GM18861 (cell line): ENCODE data around the gene SLC1A2.

Experiments
- ATAC-seq: cut with Tn5 transposase; IDR thresholded peaks from one replicate; pipeline ENCODE4 v1.9.1; 2021; ENCODE audit not compliant: unreplicated experiment

Gene SLC1A2

DNA sequence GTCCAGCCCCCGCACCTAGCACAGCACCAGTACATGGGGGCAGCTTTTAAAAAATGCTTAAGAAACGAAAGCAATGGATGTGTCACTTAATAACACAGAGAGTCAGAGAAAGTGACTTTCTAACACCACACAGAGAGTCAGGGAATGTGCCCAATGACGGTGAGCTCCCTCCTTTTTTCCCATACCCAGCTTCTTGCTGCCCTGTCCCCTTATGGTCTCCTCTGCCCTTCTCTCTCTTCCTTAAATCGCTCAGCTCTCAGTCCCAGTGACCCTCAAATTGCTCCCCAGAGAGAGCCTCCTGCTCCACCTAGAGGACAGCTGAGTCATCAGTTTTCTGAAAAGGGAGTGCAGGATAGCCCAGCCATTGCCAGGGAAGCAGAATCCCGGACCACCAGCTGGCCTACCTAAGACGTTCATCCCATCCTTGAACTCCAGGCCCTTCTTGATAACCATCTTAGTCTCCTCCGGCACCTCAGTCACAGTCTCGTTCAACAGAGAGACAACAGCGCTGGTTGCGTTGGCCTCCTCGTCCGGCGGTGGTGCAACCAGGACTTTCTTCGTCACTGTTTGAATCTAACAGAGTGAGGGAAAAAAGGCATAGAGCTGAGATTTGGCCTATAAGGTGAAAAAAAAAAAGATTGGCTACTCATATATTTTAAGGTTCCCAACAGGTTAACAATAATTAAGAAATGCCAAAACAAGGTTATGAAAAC, 113.5 kb downstream of the SLC1A2 start:
- ATAC-seq = peak; percentile 54

GRCh38 chr11:35304900-35305460, 114.4 kb downstream of the SLC1A2 start:
- no peak for ATAC-seq

DNA sequence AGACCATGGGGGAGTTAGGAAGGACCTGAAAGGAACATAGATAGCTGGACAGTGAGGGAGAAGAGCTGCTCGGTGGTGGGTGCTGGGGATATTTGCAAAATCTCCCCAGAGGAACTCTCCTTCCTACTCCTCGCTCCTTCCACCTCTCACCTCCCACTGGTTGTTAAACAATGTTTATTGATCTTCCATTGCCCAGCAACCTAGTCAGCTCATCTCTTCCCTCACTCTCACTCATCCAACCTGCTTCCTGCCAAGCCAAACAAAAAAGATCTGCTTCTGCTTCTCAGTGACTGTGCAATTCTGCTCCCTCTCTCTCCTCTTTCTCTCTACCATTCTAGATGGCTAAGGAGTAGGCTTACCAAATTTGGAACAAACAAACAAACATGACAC, 115.0 kb downstream of the SLC1A2 start:
- no peak for ATAC-seq

- no peak for ATAC-seq
Measured at GRCh38 chr11:35303596-35304385, 115.6 kb downstream of the SLC1A2 start.

GRCh38 chr11:35302398-35302797, 117.0 kb downstream of the SLC1A2 start:
- no peak for ATAC-seq

DNA sequence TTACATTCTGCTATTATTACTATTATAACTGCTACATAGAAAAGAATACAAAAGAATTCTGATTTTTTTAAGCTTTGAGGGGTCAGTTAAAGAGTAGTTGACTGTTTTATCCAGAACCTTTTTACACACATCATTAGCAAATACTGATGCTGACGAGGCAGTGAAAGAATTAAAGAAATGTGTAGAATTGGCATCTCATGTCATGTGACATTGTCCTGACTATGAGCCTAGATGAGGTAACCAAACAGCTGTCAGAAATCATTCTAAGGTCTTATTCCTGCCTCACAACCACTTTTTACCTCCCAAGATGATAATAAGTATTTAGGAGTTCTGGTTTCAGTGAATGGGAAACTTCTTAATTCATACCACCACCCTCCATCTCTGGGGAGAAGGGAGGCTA, 121.0 kb downstream of the SLC1A2 start:
- no peak for ATAC-seq

GRCh38 chr11:35295751-35296150, 123.6 kb downstream of the SLC1A2 start:
- no peak for ATAC-seq

DNA sequence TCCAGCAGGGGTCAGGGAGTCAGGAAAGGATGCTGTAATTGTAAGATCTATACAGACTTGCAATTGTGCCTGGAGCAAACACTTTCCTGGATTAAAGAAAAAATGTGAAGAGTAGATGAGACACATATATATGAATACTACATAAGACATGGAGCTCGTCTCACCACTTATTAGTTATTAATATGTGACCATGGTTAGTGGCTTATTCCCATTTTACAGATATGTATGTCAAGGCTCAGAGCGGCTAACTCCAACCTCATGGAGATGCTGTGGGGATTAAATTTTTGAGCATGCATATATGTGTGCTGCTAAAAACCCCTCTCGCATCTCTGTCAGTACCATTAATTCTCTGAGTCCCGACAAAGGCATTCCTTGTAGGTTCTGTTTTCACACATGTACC, 125.7 kb downstream of the SLC1A2 start:
- ATAC-seq = no peak

GRCh38 chr11:35293035-35293434, 126.3 kb downstream of the SLC1A2 start:
- ATAC-seq = no peak

- no peak for ATAC-seq
Measured at GRCh38 chr11:35292279-35292678, 127.1 kb downstream of the SLC1A2 start.

DNA sequence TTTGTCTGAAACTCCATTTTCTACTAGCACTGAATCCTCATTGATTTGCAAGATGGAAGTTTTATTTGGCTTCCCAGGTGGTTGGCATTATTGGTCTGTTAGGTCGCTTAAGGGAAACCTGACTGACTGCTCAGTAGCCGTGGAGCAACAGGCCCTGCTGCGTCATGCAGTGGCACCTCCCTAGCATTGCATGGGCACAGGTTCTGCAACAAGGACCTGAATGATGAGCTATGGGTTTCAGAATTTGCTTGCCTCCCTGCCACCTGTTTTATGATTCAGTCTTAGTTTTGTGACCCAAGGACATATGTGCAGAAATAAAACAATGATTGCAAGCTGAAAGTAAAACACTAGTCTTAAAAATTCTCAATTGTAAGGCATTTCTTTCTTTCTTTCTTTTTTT, 128.5 kb downstream of the SLC1A2 start:
- no peak for ATAC-seq

GRCh38 chr11:35289821-35290220, 129.5 kb downstream of the SLC1A2 start:
- ATAC-seq = no peak

DNA sequence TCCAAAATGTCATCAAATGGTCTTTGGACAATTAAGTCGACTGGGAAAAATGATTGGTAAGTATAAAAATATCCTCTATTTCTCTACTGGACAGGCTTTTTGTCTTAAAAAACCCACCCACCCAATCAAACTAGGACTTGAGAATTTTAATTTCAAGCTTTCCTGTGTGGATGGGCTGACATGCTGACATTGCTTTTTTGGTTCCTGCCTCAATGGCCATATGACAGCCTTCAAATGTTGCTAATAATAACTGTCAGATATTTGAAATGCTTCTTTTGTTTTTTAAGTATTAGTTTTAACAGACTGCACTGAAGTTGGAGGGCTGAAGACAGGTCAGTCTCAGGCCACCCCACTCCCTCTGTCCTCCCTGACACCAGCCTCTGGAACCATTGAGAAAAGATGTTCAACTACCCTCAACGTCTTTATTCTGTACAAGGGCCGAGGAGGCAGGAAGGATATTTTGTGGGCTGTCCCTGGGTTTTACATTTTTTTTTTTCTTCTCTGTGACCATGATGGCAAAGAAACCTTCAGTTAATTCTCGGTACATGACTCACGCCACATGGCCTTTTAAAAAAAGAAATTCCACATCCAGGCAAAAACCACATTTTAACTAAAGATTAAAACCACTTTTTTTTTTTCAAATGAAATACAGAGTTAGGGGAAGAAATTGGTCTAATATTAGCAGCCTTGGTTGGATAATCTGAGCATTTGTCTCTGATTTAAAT, 130.4 kb downstream of the SLC1A2 start:
- ATAC-seq = no peak

DNA sequence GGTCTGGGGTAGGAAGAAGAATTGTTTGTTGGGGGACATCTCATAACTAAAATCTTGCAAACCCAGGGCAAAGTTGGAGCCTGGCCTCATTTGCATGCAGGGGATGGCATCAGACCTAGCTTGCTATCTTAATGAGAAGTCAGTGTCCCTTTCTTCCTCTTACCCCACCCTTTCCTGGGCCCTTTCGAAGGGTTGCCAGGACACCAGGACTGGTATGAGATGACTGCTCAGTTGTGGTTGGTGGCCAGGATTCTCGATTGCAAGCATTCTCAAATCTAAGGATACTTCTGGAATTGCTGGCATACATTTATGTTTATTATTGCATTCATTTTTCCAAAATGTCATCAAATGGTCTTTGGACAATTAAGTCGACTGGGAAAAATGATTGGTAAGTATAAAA, 131.0 kb downstream of the SLC1A2 start:
- no peak for ATAC-seq

GRCh38 chr11:35287344-35287890, 131.9 kb downstream of the SLC1A2 start:
- no peak for ATAC-seq

DNA sequence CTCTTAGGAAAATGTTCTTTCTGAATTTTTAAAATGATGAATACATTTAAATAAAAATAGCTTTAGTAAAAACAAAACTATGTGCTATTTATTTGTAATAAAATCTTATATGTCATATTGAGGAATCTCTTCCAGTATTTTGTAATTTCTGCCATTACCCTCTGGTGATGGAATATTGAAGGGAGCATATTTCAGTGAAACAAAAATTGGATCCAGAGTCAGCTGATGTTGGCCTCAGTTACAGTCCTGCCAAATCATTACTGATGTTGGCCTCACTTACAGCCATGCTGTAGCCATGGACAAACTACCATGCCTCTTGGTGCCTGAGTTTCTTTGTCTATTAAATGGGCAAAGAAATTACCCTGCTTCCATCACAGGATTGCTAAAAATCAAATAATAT, 133.2 kb downstream of the SLC1A2 start:
- ATAC-seq = no peak

DNA sequence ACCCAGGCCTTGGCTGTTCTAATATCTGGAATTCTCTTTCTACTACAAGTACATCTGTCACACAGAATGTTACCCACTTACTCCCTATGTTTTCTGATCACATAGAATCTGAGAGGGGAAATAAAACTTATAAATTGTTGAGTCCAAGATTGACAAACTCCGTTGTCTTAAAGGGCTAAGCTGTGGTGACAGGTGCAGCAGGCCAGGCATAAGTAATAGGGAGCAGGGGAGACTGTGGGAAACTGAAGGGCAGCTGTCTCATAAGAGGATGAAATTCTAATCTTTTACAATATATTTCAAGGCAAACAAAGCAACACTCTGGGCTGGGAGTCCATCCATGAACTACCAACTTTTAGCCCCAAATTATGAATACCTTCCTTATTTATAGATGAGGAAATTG, 133.9 kb downstream of the SLC1A2 start:
- ATAC-seq = no peak

- no peak for ATAC-seq
Measured at GRCh38 chr11:35282221-35282882, 137.0 kb downstream of the SLC1A2 start.

DNA sequence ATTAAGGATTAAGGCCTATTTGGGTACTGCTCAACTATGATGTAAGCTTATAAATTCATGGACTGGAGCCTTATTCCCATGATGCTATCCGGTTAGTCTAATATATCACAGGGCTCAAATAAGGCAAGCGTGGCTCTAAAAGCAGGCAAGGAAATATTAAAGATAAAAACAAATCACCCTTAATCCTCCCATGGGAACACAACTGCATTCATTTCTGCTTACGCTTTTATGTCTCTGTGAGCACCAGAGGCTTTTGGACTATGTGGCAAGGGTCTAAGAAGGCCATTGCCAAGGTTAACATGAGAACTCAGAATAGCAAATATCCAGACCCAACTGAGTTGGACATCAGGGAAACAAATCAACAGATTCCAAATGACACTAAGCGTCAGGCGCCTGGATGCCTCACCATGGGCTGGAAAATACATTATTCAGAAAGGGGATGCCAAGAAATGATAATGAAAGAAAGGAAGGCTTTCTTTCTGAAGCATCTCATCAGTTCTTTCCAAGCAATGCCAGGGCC, 138.1 kb downstream of the SLC1A2 start:
- ATAC-seq = no peak

- no peak for ATAC-seq
Measured at GRCh38 chr11:35280727-35281126, 138.6 kb downstream of the SLC1A2 start.

DNA sequence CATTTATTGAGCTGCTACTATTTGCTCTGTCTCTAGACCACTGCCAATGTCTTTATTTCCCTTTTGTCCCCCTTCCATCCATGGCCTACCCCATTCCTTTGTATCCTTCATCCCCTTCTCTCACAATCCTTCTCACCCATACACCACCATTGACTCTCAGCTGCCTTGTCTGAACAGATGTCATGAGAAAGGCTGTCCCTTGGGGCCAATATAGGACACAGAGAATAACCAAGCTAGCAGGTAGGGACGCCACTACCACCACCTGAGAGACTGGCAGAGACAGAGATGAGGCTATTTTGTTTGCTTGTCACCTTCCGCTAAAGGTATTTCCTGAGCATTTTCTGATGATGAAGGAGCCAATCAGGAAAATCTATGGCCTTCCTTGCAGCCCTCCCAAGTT, 141.5 kb downstream of the SLC1A2 start:
- no peak for ATAC-seq
